Neural crest cell (in vitro differentiated cells): ENCODE results near the gene IL22. TPM values are rescaled to one million over a fixed set of nuclear protein-coding genes. Genes with fewer than 3 reads are reported as not detected.

Experiments used
- total RNA-seq: library from RNA; stranded (reverse); gene quantifications from 2 replicates; pipeline ENCODE4 v1.2.1, GENCODE V29; 2021

IL22 gene
- total RNA-seq, 1 donor from 2014 or later = not detected

Other genes starting within 250 kb of the IL22 start
- not detected in 2 replicates for gene IFNG, start 93.9 kb downstream of the IL22 start, total RNA-seq
- not detected in 2 replicates for gene IL26, start 27.8 kb downstream of the IL22 start, total RNA-seq
- gene MDM1, start 78.8 kb upstream of the IL22 start, total RNA-seq = 22.1 and 26.2 TPM in 2 replicates